ENCODE measurements around the gene COX7A2L.

COX7A2L gene

DNA sequence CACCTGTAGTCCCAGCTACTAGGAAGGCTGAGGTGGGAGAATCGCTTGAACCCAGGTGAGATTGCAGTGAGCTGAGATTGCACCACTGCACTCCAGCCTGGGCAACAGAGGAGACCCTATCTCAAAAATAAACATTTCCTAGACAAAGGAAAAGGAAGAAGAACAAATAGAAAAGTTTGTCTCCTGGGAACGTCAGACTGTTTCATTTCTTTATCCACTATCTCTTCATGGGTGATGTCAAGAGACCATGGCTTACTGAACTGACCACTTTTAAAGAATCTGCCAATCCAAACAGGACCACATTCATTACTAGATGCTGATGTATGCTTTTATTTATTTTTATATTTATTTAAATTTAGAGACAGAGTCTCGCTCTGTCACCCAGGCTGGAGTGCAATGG is 26.8 kb downstream of the COX7A2L start:
- no peak for DNase-seq (ENCODE audit: low read depth)
- H3K4me3 ChIP-seq (ENCODE audit: low read depth, low read length) = no peak overlapping the region
- TF ChIP-seq, protein P1, sequence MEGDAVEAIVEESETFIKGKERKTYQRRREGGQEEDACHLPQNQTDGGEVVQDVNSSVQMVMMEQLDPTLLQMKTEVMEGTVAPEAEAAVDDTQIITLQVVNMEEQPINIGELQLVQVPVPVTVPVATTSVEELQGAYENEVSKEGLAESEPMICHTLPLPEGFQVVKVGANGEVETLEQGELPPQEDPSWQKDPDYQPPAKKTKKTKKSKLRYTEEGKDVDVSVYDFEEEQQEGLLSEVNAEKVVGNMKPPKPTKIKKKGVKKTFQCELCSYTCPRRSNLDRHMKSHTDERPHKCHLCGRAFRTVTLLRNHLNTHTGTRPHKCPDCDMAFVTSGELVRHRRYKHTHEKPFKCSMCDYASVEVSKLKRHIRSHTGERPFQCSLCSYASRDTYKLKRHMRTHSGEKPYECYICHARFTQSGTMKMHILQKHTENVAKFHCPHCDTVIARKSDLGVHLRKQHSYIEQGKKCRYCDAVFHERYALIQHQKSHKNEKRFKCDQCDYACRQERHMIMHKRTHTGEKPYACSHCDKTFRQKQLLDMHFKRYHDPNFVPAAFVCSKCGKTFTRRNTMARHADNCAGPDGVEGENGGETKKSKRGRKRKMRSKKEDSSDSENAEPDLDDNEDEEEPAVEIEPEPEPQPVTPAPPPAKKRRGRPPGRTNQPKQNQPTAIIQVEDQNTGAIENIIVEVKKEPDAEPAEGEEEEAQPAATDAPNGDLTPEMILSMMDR (IDR thresholded peaks at IDR 0.05; ENCODE audit: low read depth, low read length, missing control alignments) = no peak
- in situ Hi-C loops (cut with HindIII; ENCODE audit: low sequenced_read_pairs) = no loop called here

DNA sequence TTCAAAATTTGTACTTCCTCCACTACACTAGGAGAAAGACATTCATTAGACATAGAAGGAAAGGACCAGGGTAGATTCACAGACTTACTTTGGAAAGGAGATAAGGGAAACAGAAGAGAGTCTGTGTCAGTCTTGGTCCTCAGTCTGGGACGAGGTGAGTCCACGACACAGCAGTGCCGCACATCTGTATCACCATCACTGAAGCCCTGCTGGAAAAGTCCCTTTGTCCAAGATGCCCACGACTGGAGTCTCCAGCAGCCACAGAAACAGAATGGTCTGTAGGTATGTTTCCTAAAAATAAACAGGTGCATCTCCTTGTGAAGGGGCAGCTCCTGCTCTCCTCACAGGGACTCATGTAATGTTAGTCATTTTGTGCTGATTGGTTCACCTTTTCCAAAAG is 27.4 kb downstream of the COX7A2L start:
- in situ Hi-C loops (cut with HindIII; ENCODE audit: low sequenced_read_pairs) = no loop called here
- H3K4me3 ChIP-seq (ENCODE audit: low read depth, low read length) = no peak overlapping the region
- no peak for DNase-seq (ENCODE audit: low read depth)
- TF ChIP-seq, protein P1 (IDR thresholded peaks at IDR 0.05; ENCODE audit: low read depth, low read length, missing control alignments) = no peak

DNA sequence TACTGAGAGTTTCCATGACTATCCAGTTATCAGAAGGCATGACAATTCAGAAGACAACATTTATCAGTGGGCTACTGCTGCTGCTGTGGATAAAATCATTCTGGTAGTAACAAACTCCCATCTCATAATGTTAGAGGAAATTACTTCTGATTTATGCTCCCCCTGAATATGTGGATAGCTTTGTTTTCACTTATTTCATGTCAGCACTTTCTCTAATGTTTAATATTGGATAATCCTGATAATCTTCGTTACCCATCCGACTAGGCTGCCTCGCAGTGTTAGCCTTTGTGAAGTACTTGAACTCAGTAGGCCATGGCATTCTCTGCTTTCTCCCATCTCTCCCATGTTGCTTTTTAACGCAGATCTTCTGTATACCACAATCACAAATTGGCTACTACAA is 28.4 kb downstream of the COX7A2L start:
- no peak overlapping the region for H3K4me3 ChIP-seq (ENCODE audit: low read depth, low read length)
- no peak for DNase-seq (ENCODE audit: low read depth)
- in situ Hi-C loops (cut with HindIII; ENCODE audit: low sequenced_read_pairs) = no loop called here
- TF ChIP-seq, protein P1 (IDR thresholded peaks at IDR 0.05; ENCODE audit: low read depth, low read length, missing control alignments) = no peak

DNA sequence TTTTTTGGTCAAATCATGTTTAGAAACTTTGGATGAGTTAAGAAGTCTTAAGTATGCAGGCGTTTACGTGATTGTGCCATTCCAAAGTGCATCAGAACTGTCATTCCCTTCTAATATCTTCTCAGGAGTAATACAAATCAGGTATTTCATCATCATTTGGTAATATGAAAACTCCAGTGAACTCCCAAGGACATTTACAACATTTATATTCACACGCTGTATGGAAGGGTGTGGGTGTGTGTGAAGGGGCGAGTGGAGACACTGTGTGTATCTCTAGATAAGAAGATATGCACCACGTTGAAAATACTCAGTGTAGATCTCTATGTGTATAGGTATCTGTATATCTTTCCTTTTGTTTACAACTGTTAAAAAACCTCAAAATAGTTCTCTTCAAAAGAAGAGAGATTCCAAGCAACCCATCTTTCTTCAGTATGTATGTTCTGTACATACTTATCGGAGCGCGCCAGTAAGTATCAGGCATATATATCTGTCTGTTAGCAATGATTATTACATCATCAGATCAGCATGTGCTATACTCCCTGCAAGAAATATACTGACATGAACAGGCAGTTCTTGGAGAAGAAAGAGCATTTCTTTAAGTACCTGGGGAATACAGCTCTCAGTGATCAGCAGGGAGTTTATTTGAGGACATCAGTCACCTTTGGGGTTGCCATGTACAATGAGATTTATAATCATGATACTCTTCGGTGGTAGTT is 29.3 kb downstream of the COX7A2L start:
- in situ Hi-C loops (cut with HindIII; ENCODE audit: low sequenced_read_pairs) = no loop called here
- no peak for DNase-seq (ENCODE audit: low read depth)
- TF ChIP-seq, protein P1 (IDR thresholded peaks at IDR 0.05; ENCODE audit: low read depth, low read length, missing control alignments) = no peak
- H3K4me3 ChIP-seq (ENCODE audit: low read depth, low read length) = no peak overlapping the region

DNA sequence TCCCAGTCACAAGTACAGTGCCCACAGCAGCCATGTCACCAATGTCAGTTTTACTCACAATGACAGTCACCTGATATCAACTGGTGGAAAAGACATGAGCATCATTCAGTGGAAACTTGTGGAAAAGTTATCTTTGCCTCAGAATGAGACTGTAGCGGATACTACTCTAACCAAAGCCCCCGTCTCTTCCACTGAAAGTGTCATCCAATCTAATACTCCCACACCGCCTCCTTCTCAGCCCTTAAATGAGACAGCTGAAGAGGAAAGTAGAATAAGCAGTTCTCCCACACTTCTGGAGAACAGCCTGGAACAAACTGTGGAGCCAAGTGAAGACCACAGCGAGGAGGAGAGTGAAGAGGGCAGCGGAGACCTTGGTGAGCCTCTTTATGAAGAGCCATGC is 31.3 kb downstream of the COX7A2L start:
- H3K4me3 ChIP-seq (ENCODE audit: low read depth, low read length) = no peak overlapping the region
- in situ Hi-C loops (cut with HindIII; ENCODE audit: low sequenced_read_pairs) = no loop called here
- TF ChIP-seq, protein P1 (IDR thresholded peaks at IDR 0.05; ENCODE audit: low read depth, low read length, missing control alignments) = no peak
- no peak for DNase-seq (ENCODE audit: low read depth)

DNA sequence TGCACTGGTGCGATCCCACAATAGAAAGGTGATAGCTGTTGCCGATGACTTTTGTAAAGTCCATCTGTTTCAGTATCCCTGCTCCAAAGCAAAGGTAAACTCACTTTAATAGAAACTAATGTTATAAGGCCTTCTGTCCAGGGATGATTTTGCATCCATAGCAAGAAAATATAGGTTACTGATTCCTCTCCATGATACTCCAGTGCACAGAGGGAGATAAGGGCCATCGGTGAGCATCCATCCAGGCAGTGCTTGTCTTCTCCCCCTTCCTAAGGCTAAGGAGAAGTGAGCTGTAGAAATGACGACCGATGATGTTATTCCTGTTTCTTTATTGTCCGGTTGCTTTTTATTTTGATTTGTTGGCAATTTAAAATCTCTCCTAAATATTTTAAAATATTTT is 32.1 kb downstream of the COX7A2L start:
- in situ Hi-C loops (cut with HindIII; ENCODE audit: low sequenced_read_pairs) = no loop called here
- no peak for DNase-seq (ENCODE audit: low read depth)
- TF ChIP-seq, protein P1 (IDR thresholded peaks at IDR 0.05; ENCODE audit: low read depth, low read length, missing control alignments) = no peak
- H3K4me3 ChIP-seq (ENCODE audit: low read depth, low read length) = no peak overlapping the region

Measured in astrocyte of the cerebellum (primary cell).